ENCODE results near the gene CSKMT.

DNA sequence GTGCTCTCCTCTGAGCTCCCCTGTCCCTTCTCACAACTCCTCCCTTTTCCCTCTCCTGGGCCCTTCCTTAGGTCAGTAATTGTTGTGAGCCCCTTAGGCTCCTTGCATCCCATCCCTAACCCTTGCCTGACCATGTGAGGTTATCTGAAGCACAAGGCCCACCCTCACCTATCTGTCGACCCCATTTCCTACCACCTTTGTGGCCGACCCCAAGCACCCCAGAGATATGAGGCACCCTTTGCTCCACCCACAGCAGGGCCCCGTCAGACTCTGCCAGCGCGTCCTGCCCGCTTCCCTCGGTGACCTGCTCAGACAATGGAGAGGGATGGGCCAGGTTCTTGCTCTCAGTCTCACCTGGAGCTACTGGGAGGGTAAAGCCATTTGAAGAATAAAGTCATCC, 43.7 kb downstream of the CSKMT start:
- no peak for TF ChIP-seq POLR2AphosphoS5 (IDR thresholded peaks at IDR 0.05)
- TF ChIP-seq, protein P1, sequence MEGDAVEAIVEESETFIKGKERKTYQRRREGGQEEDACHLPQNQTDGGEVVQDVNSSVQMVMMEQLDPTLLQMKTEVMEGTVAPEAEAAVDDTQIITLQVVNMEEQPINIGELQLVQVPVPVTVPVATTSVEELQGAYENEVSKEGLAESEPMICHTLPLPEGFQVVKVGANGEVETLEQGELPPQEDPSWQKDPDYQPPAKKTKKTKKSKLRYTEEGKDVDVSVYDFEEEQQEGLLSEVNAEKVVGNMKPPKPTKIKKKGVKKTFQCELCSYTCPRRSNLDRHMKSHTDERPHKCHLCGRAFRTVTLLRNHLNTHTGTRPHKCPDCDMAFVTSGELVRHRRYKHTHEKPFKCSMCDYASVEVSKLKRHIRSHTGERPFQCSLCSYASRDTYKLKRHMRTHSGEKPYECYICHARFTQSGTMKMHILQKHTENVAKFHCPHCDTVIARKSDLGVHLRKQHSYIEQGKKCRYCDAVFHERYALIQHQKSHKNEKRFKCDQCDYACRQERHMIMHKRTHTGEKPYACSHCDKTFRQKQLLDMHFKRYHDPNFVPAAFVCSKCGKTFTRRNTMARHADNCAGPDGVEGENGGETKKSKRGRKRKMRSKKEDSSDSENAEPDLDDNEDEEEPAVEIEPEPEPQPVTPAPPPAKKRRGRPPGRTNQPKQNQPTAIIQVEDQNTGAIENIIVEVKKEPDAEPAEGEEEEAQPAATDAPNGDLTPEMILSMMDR (IDR thresholded peaks at IDR 0.05), result no peak
